SK-N-MC (cell line): ENCODE measurements around the gene OSBPL5.

Source experiments
- EZH2 ChIP-seq: fragments of 200-600 bp; sonication (generic); IDR thresholded peaks from one replicate; pipeline ENCODE4 v1.6.1; 2017; ENCODE audit warnings: antibody characterized with exemption
- FOXP2 ChIP-seq: optimal IDR thresholded peaks from 2 replicates; pipeline ENCODE3; 2011; ENCODE audit warnings: mild to moderate bottlenecking, moderate library complexity; ENCODE audit not compliant: insufficient read depth; ENCODE audit errors: extremely low read length, control extremely low read depth
- POLR2AphosphoS5 ChIP-seq: IDR thresholded peaks from 2 replicates; pipeline ENCODE4 v1.6.1; 2012; ENCODE audit warnings: mild to moderate bottlenecking, low read depth, low read length, borderline replicate concordance

DNA sequence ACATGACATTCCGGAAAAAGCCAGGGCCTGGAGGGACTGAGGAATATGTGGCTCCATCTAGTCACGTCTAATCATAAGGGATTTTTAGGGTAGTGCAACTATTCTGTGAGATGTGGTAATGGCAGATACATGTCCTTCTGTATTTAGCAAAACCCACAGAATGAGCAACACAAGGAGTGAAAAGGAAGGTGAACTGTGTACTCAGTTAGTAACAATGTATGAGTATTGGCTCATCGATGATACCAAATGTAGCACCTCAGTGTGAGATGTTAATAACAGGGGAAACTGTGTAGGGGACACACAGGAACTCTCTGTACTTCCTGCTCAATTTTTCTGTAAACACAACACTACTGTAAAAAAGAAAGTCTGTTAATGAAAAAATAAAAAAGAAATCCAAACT lies 65.9 kb downstream of the OSBPL5 start:
- TF ChIP-seq POLR2AphosphoS5 (no peak), FOXP2 (no peak), EZH2 (no peak)
